NK-92 treated with Interleukin-12 subunit alpha and Interleukin-12 subunit beta, amount 100 ng/mL, for 24 hours (cell line): ENCODE measurements around the gene TDRD10.

ENCODE experiments used
- DNase-seq: peaks from one replicate; lab custom pipeline; 2025; lab: John Stamatoyannopoulos, UW

TDRD10 gene

DNA sequence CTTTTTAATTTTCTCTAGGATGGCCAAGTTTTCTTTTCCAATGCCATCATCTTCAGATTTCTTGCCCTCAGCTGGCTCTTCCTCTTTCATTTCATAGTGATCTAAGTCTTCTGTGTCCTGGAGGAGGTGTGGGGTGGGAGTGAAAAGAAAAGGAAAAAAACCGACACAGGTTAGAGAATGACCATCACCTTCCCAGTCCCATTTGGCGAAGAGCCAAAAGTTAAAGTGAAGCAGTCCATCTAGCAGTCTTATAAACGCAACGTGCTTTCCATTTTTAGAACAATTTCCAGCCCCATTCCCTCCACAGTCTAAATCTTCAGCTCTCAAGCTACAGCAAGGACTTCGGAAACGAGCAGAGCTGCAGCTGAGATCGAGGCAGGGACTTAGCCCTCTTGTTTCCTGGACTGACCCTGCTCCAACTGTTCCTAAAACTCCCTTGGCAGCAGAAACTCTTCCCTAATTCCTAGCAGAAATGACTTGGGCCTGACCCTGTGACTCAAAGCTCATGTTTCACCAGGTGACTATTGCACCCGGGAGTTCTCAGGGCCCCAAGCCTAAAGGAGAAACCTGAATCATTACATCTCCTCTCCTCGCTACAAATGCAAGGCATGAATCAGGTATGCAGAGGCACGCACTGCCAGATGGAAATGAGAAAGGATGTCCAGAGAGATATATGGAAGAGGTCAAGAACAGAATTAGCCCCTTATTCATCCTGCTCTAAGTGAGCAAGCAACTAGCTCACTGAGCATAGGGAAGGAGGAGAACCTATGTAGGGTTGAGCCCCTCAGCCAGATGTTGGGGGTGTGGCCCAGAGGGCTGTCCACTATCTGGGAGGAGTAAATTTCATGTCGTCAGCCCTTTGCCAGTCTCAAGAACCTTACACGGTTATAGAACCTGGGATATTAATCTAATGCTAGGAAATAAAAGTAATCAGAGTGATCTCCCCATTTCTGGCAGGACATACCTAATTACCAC is 51.3 kb downstream of the TDRD10 start:
- no peak for DNase-seq

DNA sequence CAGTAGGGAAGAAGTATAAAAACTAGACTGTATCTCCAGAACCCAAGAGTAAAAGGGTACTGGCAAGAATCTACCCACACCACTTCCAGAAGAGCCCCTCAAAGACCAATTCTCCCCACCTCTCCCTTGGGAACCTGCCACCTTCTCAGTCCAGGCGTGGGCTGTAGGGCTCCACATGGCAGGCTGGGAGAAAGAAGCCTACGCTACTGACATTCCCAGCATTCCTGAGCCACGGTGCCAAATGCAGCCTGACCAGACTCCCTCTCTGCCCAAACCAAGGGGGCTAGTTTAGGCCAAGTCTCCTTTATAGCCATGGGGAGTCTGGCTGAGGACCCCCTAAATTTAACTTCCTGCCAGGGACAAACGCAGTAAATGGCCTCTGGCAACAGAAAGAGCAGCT is 54.4 kb downstream of the TDRD10 start:
- no peak for DNase-seq

- no peak for DNase-seq
Measured at GRCh38 chr1:154557248-154557938, 55.4 kb downstream of the TDRD10 start.

DNA sequence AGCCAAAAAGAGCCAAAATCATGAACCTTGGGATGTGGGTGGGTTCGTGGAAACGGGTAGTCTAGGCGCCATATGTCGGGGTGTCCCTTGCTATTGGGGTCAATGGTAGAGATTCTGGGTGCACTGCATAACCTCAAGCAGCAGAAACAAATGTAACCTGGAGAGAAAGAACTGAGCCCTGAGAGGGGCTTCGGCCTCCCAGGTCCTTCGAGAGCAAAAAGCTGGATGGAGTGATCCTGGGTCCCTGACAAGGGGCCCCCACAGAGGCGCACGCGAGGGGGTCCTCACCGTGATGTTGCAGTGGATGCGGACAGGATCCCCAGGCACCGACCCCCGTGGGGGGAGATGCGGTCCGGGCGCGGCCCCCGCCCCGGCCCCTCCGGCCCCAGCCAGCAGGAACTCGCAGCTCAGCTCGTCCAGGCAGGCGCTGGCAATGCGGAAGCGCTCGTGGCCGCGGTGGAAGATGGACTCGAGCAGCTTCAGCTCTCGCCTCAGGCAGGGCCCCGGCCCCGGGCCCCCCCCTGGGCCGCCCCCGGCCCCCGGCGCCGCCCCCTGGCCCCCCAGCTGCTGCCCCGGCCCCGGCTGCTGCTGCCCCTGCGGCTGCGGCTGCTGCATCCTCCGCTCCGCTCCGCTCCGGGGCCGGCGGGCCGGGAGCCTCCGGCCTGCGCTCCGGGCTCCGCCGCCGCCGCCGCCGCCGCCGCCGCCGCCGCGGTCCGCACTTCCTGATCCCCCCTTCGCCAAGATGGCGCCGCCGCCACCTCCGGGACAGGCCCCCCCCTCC is 56.1 kb downstream of the TDRD10 start, which contains the start of gene UBE2Q1:
Gene UBE2Q1, minus strand, starts transcription at position 724 of the 781 bp plus-strand sequence. Its CDS starts 109 bp downstream, at position 615.
- no peak for DNase-seq

- DNase-seq: peak; percentile 99
Measured at GRCh38 chr1:154558720-154559465, 56.9 kb downstream of the TDRD10 start.

DNA sequence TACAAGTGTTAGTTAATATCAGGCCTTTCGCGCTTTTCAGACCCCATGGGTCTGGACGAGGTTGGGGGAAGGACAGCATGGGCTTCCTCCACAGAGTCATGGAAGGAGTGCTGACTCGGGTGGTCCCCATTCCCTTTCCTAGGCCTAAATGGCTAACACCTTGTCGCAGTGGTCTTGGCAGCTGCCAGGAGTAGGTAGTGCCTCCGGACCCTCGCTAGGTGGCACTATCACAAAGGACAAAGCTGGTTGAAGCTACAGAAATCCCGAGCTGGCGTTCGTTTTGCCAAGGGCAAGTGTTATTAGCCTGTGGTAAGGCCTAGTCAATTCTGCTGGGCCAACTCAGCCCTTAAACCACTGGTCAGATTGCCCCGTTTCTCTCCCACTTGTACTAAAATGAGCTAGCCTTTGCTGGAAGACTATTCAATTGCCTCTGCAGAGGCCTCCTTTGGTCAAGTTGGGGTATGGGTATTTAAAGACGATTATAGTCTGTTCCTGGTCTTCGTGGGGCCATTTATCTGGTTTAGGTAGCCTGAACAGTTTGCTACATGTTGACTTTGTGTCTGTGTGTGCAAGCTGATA is 57.5 kb downstream of the TDRD10 start:
- DNase-seq: peak; percentile 80

DNA sequence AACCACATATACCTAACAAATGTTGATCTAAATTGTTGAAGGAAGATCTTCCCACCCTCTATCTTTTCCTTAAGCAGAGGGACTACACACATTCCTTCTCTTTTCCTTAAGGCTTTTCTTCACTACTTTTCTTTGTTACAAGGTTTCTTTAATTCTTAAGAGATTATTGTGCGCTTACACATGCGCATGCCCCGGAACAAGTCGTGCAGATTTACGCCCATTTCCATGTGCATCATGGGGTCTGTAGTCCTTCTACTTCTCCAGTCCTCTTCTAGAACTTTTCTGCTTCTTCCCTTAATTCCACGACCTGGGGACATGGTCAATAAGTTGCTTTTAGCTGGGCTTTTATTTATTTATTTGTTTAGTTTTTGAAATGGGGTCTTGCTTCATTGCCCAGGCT is 63.9 kb downstream of the TDRD10 start:
- no peak for DNase-seq

- no peak for DNase-seq
Measured at GRCh38 chr1:154567386-154568156, 65.6 kb downstream of the TDRD10 start, which contains the start of gene CHRNB2. TSS of gene CHRNB2 (plus strand) at chr1:154567778. CDS start at chr1:154568045, 267 bp downstream.

- no peak for DNase-seq
Measured at GRCh38 chr1:154568157-154568815, 66.3 kb downstream of the TDRD10 start.

GRCh38 chr1:154571244-154571963 is 69.4 kb downstream of the TDRD10 start:
- DNase-seq: no peak

DNA sequence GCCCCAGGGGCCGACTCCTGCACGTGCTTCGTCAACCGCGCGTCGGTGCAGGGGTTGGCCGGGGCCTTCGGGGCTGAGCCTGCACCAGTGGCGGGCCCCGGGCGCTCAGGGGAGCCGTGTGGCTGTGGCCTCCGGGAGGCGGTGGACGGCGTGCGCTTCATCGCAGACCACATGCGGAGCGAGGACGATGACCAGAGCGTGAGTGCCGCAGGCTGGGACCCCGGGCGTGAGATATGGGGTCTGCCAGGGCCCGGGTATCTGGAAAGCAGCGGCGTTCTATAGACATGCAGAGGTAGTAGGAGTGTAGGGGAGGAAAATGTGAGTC is 69.9 kb downstream of the TDRD10 start:
- DNase-seq: no peak

DNA sequence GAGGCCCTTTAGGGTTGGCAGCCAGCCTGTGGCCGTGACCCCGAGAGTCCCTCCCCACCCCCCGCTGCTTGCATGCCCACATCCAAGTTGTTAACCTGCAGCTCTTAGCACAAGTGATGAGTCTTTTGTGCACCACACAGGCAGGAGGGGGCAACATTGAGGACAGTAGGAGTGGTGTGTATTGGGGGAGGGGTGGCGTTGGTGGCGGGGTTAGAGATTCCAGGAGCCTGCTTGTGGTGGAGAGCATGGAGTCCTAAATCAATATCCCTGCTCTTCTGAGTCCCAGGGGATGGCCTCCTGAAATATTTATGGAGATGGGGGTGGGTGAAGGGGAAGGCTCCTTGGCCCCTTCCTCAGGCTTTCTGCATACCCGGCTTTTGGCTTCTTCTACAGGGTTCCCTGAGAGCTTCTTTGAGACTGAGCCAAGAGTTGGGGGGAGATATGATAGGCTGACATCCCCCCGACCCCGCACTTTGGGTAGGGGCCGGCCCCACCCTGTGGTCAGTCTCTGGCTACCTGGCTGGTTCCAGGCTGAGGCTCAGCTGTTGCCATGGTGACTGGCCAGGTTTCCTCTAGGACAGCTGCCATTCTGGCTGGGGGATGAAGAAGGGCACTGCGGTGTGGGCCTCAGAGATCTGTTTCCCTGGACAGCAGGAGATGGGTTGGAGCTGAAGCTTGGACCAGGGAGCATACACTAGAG is 70.6 kb downstream of the TDRD10 start:
- DNase-seq: no peak

GRCh38 chr1:154573168-154573510 is 71.1 kb downstream of the TDRD10 start:
- DNase-seq: no peak

- no peak for DNase-seq
Measured at GRCh38 chr1:154574716-154575115, 72.7 kb downstream of the TDRD10 start.

DNA sequence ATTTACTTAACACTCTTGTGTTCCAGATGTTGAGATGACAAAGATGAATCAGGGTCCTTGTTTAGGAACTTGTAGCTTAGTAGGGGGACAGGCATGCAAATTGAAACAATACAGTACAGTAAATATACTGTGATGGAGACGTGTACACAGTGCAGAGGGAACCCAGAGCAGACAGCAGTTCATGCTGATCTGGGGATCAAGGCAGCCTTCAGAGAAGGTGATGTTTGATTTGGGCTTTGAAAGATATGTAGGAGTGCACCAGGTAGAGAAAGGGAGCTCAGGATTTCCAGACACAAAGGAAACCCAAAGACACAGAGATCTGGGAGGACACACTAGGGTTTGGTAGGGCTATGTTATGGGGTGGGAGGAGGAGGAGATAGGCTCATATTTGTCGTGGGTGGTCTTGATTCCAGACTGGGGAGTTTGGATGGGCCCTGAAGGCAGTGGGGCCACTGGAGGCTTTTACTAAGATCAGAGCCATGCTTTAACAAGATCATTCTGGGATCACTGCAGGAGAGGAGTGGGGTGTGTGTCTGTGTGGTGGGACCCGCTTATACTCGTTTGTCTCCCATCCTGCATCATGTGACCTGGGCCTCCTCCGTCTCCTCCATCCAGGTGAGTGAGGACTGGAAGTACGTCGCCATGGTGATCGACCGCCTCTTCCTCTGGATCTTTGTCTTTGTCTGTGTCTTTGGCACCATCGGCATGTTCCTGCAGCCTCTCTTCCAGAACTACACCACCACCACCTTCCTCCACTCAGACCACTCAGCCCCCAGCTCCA is 73.3 kb downstream of the TDRD10 start:
- DNase-seq: no peak

DNA sequence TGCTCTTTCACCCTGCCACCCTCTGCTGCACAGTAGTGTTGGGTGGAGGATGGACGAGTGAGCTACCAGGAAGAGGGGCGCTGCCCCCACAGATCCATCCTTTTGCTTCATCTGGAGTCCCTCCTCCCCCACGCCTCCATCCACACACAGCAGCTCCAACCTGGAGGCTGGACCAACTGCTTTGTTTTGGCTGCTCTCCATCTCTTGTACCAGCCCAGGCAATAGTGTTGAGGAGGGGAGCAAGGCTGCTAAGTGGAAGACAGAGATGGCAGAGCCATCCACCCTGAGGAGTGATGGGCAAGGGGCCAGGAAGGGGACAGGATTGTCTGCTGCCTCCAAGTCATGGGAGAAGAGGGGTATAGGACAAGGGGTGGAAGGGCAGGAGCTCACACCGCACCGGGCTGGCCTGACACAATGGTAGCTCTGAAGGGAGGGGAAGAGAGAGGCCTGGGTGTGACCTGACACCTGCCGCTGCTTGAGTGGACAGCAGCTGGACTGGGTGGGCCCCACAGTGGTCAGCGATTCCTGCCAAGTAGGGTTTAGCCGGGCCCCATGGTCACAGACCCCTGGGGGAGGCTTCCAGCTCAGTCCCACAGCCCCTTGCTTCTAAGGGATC is 74.0 kb downstream of the TDRD10 start:
- DNase-seq: no peak

DNA sequence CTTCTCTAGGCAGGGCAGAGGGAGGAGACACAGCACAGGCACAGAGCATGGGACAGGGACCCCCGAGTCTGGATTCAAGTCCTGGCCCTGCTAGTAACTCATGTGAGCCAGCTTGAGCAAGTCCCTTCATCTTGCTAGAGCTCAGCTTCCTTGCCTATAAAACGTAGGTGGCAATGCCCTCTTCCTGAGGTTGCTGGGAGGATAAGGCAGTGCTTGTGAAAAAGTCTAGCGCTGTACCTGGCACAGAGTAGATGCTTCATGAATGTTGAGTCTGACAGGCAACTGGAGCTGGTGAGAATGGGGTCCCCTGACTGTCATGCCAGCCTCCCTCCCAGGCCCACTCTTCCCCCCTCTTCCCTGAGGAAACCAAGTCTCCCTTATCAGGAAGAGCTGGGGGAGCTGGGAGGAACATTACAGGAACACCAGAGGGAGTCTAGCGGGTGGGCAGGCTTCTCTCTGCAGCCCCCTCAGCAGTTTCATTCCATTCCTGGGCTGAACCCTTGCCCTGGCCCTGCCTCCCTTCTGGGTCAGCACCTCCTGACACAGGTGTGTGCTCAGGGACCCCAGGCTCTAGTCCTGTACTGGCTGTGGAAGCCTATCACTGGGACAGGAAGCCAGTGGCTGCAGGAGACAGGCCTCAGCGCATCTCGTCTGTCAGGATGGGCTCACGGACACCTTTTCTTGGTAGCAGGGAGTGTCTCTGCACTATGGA is 75.5 kb downstream of the TDRD10 start:
- no peak for DNase-seq
